Adrenal gland (tissue), 12 donors: Measurements from ENCODE around the gene ITGA2B. TPM values are rescaled to one million over a fixed set of nuclear protein-coding genes. Genes with fewer than 3 reads are reported as not detected.
"Not testable (repeated sequence)": the region's sequence is repeated elsewhere in the genome, so short reads cannot be mapped to it uniquely, and the experiment has no call there.

ENCODE experiments used
- DNase-seq, 7 donors: peaks; one replicate each; pipeline ENCODE4 v3.0.0-alpha.2; 2019 to 2020
- H3K27ac ChIP-seq, 5 donors: fragments of 200-600 bp; sonication (generic) in 4 of 5; 1 replicate in 3 of 5; 2 replicates in 2 of 5; pipeline versions ENCODE4 v1.5.1 to v1.8.0; 2016 to 2020; ENCODE audit warnings: mild to moderate bottlenecking in 1 of 5
- H3K27me3 ChIP-seq: fragments of 200-600 bp; 2 replicates; pipeline ENCODE4 v1.8.0; 2021
- H3K36me3 ChIP-seq, 2 donors: fragments of 200-600 bp; replicated peaks in 1 of 2; 1 replicate in 1 of 2; 2 replicates in 1 of 2; pipeline versions ENCODE4 v1.5.1 to v1.8.0; 2018 to 2022
- H3K4me1 ChIP-seq, 2 donors: fragments of 200-600 bp; replicated peaks in 1 of 2; 1 replicate in 1 of 2; 2 replicates in 1 of 2; pipeline versions ENCODE4 v1.5.1 to v1.8.0; 2018 to 2021
- H3K4me3 ChIP-seq, 4 donors: fragments of 200-600 bp; sonication (generic) in 3 of 4; one replicate each; pipeline ENCODE4 v1.5.1; 2016 to 2018
- H3K9me3 ChIP-seq, 3 donors: fragments of 200-600 bp; sonication (generic) in 1 of 3; replicated peaks in 1 of 3; 1 replicate in 2 of 3; 2 replicates in 1 of 3; pipeline versions ENCODE4 v1.5.1 to v1.8.0; 2016 to 2021
- CTCF ChIP-seq, 6 experiments: fragments of 450-650 bp in 4 of 6; fragments of 200-600 bp in 2 of 6; sonication (generic) in 1 of 6; IDR thresholded peaks; 1 replicate in 5 of 6; 2 replicates in 1 of 6; pipeline versions ENCODE4 v1.5.1 to v1.8.0; 2016 to 2021; ENCODE audit warnings: antibody characterized with exemption in 6 of 6, mild to moderate bottlenecking in 2 of 6, moderate library complexity in 1 of 6
- POLR2A ChIP-seq, 2 donors: fragments of 450-650 bp; IDR thresholded peaks; one replicate each; pipeline ENCODE4 v1.6.1; 2017; ENCODE audit warnings: antibody characterized with exemption in 2 of 2, mild to moderate bottlenecking in 2 of 2, moderate library complexity in 1 of 2
- WGBS, 4 donors: extraction: QIAGEN DNeasy Blood & Tissue Kit in 2 of 4; methylation state at CpG; one replicate each; pipeline versions ENCODE4 v1.1.5 to v1.1.7; 2013 to 2017; 5-methylcytosine and 5-hydroxymethylcytosine counted together
- intact Hi-C, 2 donors: fragments of 100-400 bp; cut with DNase I; formaldehyde crosslinking; loops; one replicate each; pipeline versions ENCODE4 v1.14.1 to v1.15.0; 2022 to 2023
- polyA plus RNA-seq, 3 donors: library from polyadenylated mRNA; stranded (reverse); fragments of 200-250 nt in 2 of 3; fragments of 350-450 nt in 1 of 3; fragmentation: Illumina TruSeq in 1 of 3; extraction: RNeasy Lipid Tissue Mini Kit (QIAGEN cat#74804) in 1 of 3; gene quantifications; one replicate each; pipeline ENCODE4 v1.2.3, GENCODE V29; 2013 to 2014
- total RNA-seq, 9 donors: library from RNA; depleted of rRNA in 4 of 9; stranded (reverse); fragments of >200 nt in 4 of 9; fragments of 120-200 nt in 1 of 9; fragmentation: NEBNext Ultra II Directional in 1 of 9; extraction: Animal tissue kit (Norgen Biotek cat#: 25700) in 1 of 9; gene quantifications; one replicate each; pipeline versions ENCODE4 v1.1.0 to v1.2.4, GENCODE V29; 2013 to 2023
- donor health status: healthy with polysubstance abuse.
- donor health status: Bipolar disorder and iron deficiency.
- donor health status: DM: yes; HTN: yes; CAD: no.
- donor health status: DM: no; HTN: no; CAD: no.
- donor health status: DM: no; HTN: no; CAD: no.
- donor health status: DM: yes; HTN: yes; CAD: no.

ITGA2B gene
- total and polyA plus RNA-seq, 12 donors, result 0.06 to 3.2 (median 0.74) TPM; not detected in 1

GRCh38 chr17:44350733-44351226 lies 38.7 kb downstream of the ITGA2B start:
- no peaks in the 10 kb centered on the region for H3K9me3 ChIP-seq
- no peak overlapping the region for H3K4me3 ChIP-seq
- H3K27ac ChIP-seq, result no peak overlapping the region
- TF ChIP-seq CTCF (IDR thresholded peaks at IDR 0.05), result peak; percentile 34 to 77 (median 61)
- no peak for TF ChIP-seq POLR2A (IDR thresholded peaks at IDR 0.05)
- intact Hi-C loops, result loop anchor here in 1 of 2 donors (5.0 kb wide), 1 partner anchor 138 kb away; no protein-coding TSS in a partner anchor
- peaks cover 0 to 42% of the 10 kb centered on the region in 2 donors for H3K36me3 ChIP-seq
- H3K4me1 ChIP-seq, result peaks cover 0 to 9% of the 10 kb centered on the region in 2 donors
- no peaks in the 10 kb centered on the region for H3K27me3 ChIP-seq
- DNase-seq, result peak in 6 of 7 donors; percentile 62 to 89 (median 68)
- WGBS, 4 donors, result 68 to 100% (median 78%) methylated on average over 1 to 6 of the region's 6 CpGs

- Histone ChIP-seq H3K4me3 (no peak overlapping the region), H3K4me1 (peaks cover 3 to 11% of the 10 kb centered on the region in 2 donors), H3K27me3 (no peaks in the 10 kb centered on the region), H3K9me3 (no peaks in the 10 kb centered on the region), H3K27ac (no peak overlapping the region), H3K36me3 (peaks cover 0 to 42% of the 10 kb centered on the region in 2 donors)
- WGBS, 4 donors, result 88 to 92% (median 90%) methylated on average over 12 of the region's 12 CpGs
- peak in 1 of 7 donors; percentile 25 for DNase-seq
- TF ChIP-seq POLR2A (IDR thresholded peaks at IDR 0.05) (no peak), CTCF (IDR thresholded peaks at IDR 0.05) (no peak)
- intact Hi-C loops, result loop anchor here in 1 of 2 donors (5.0 kb wide), 1 partner anchor 137 kb away; no protein-coding TSS in a partner anchor
Measured at GRCh38 chr17:44349553-44350070, 39.8 kb downstream of the ITGA2B start.

GRCh38 chr17:44348988-44349364 lies 40.5 kb downstream of the ITGA2B start:
- 88 to 100% (median 94%) methylated on average over 1 to 6 of the region's 6 CpGs; no CpG with 5 or more reads in 1 of the 4 donors for WGBS, 4 donors
- H3K4me1 ChIP-seq, result peaks cover 7 to 11% of the 10 kb centered on the region in 2 donors
- H3K9me3 ChIP-seq, result no peaks in the 10 kb centered on the region
- no peak overlapping the region for H3K27ac ChIP-seq
- no peaks in the 10 kb centered on the region for H3K27me3 ChIP-seq
- intact Hi-C loops, result no loop called here
- TF ChIP-seq POLR2A (IDR thresholded peaks at IDR 0.05), result no peak
- H3K36me3 ChIP-seq, result peaks cover 0 to 42% of the 10 kb centered on the region in 2 donors
- no peak for DNase-seq
- H3K4me3 ChIP-seq, result no peak overlapping the region

GRCh38 chr17:44348234-44348987 lies 41.0 kb downstream of the ITGA2B start:
- DNase-seq, result peak in 4 of 7 donors; percentile 50 to 60 (median 56)
- intact Hi-C loops, result no loop called here
- 75 to 84% (median 79%) methylated on average over 6 to 9 of the region's 9 CpGs for WGBS, 4 donors
- H3K27ac ChIP-seq, result peak overlapping the region in 1 of 5 donors; percentile 10
- no peaks in the 10 kb centered on the region for H3K9me3 ChIP-seq
- peaks cover 7 to 11% of the 10 kb centered on the region in 2 donors for H3K4me1 ChIP-seq
- no peak overlapping the region for H3K4me3 ChIP-seq
- H3K36me3 ChIP-seq, result peaks cover 0 to 42% of the 10 kb centered on the region in 2 donors
- TF ChIP-seq POLR2A (IDR thresholded peaks at IDR 0.05) (no peak), CTCF (IDR thresholded peaks at IDR 0.05) (no peak)
- no peaks in the 10 kb centered on the region for H3K27me3 ChIP-seq

- peaks cover 7 to 11% of the 10 kb centered on the region in 2 donors for H3K4me1 ChIP-seq
- peaks cover 0 to 35% of the 10 kb centered on the region in 2 donors for H3K36me3 ChIP-seq
- peak overlapping the region in 1 of 5 donors; percentile 10 for H3K27ac ChIP-seq
- H3K9me3 ChIP-seq, intact Hi-C loops, H3K27me3 ChIP-seq, H3K4me3 ChIP-seq, DNase-seq: not testable (repeated sequence)
- WGBS, 4 donors, result 78 to 87% (median 82%) methylated on average over 17 to 18 of the region's 18 CpGs
Measured at GRCh38 chr17:44347206-44348055, 42.0 kb downstream of the ITGA2B start.
